ENCODE measurements around the gene PARD3B. TPM values are rescaled to one million over a fixed set of nuclear protein-coding genes. Genes with fewer than 3 reads are reported as not detected.

PARD3B gene
- total and polyA plus RNA-seq, 2 of the 8 experiments (the other 6 are each of a cell fraction or from before 2014, with no cell fraction given), result 1.2 to 5.7 TPM

GRCh38 chr2:205658068-205658467 lies 1112.8 kb downstream of the PARD3B start:
- H2AFZ ChIP-seq (ENCODE audit: low read length), result no peak overlapping the region
- peaks cover 0 to 4% (median 0%) of the 10 kb centered on the region in 4 experiments; a peak in 2 of 7 replicates for H3K4me1 ChIP-seq (replicated peaks in 1 of 4; ENCODE audit: control insufficient read depth in 3 of 4, insufficient read depth in 4 of 4, low read length in 3 of 4)
- H3K18ac ChIP-seq (ENCODE audit: extremely low read depth, low read length), result no peak overlapping the region
- H3K27ac ChIP-seq (ENCODE audit: low read depth, low read length), result no peak overlapping the region
- H2BK5ac ChIP-seq (ENCODE audit: low read depth, low read length), result no peak overlapping the region
- H3K4me3 ChIP-seq (ENCODE audit: extremely low read depth in 1 of 4, insufficient read depth in 2 of 4, low read depth in 3 of 4, low read length in 4 of 4), result no peak overlapping the region
- no peak overlapping the region for H4K91ac ChIP-seq (replicated peaks; ENCODE audit: insufficient read length, low read length)
- no peak for DNase-seq (ENCODE audit: low read depth in 1 of 2, low spot score in 2 of 2)
- H3K14ac ChIP-seq (ENCODE audit: insufficient read length), result no peak overlapping the region
- no peaks in the 10 kb centered on the region for H3K79me2 ChIP-seq (ENCODE audit: control insufficient read depth in 1 of 2, insufficient read depth in 2 of 2, low read length in 2 of 2)
- CTCF ChIA-PET (ENCODE audit: partially characterized antibody), result no interaction called here
- H4K20me1 ChIP-seq (replicated peaks in 1 of 2; ENCODE audit: control insufficient read depth in 1 of 2, insufficient read depth in 2 of 2, low read length in 2 of 2), result no peaks in the 10 kb centered on the region
- H2BK120ac ChIP-seq (replicated peaks; ENCODE audit: low read depth, low read length), result no peak overlapping the region
- no peak overlapping the region for H3K9ac ChIP-seq (replicated peaks in 1 of 4; ENCODE audit: extremely low read depth in 1 of 4, low read depth in 3 of 4, low read length in 3 of 4)
- H3K79me1 ChIP-seq (ENCODE audit: low read depth, low read length), result no peaks in the 10 kb centered on the region
- POLR2A ChIA-PET (ENCODE audit: partially characterized antibody), result no interaction called here
- no peak overlapping the region for H3K23ac ChIP-seq (ENCODE audit: insufficient read length)
- no peak overlapping the region for H3K4ac ChIP-seq (replicated peaks; ENCODE audit: insufficient read length, low read depth, low read length)
- H3K4me2 ChIP-seq (ENCODE audit: insufficient read depth in 1 of 2, low read depth in 2 of 2, low read length in 2 of 2), result no peak overlapping the region
- no peak overlapping the region for H2AK5ac ChIP-seq (ENCODE audit: low read depth, low read length)
- H3K27me3 ChIP-seq (replicated peaks in 1 of 4; ENCODE audit: control insufficient read depth in 3 of 4, extremely low read depth in 1 of 4, insufficient read depth in 3 of 4, low read length in 3 of 4), result peaks cover 0 to 1% (median 0%) of the 10 kb centered on the region in 4 experiments; a peak in 2 of 7 replicates
- FAIRE-seq, result no peak
- H3K9me3 ChIP-seq (ENCODE audit: insufficient read depth in 2 of 2, low read depth in 1 of 2, low read length in 1 of 2), result no peaks in the 10 kb centered on the region
- H3K36me3 ChIP-seq (ENCODE audit: control insufficient read depth in 2 of 4, insufficient read depth in 4 of 4, low read length in 3 of 4), result no peaks in the 10 kb centered on the region; a peak in 1 of 8 replicates
- no peak overlapping the region for H4K8ac ChIP-seq (ENCODE audit: extremely low read depth, insufficient read depth, low read length)
- no peak overlapping the region for H2BK15ac ChIP-seq (ENCODE audit: low read length)
- no peak overlapping the region for H2BK12ac ChIP-seq (ENCODE audit: low read depth, low read length)
- no peak overlapping the region for H4K5ac ChIP-seq (ENCODE audit: insufficient read length, low read depth, low read length)
- H2BK20ac ChIP-seq (ENCODE audit: low read length), result no peak overlapping the region
- no peaks in the 10 kb centered on the region for H3K23me2 ChIP-seq (ENCODE audit: low read depth, low read length)
- no peak overlapping the region for H3K56ac ChIP-seq (replicated peaks; ENCODE audit: insufficient read length, low read depth, low read length)
- WGBS, 2 experiments (ENCODE audit: extremely low coverage in 1 of 2, insufficient coverage in 1 of 2, insufficient read length in 1 of 2, insufficient replicate concordance in 2 of 2, low coverage in 1 of 2, low lambda C conversion rate in 2 of 2, missing lambda C conversion rate in 1 of 2), result 74% methylated on average over 2 of the region's 2 CpGs; no CpG with 5 or more reads in 1 of the 2 experiments
- no peak for TF ChIP-seq BRCA1 (IDR thresholded peaks at IDR 0.05; ENCODE audit: low read depth, low read length)
- TF ChIP-seq EGR1 (IDR thresholded peaks at IDR 0.05; ENCODE audit: borderline replicate concordance, low read depth, low read length), result no peak

Measured in H1 (cell line).